Heart right ventricle (tissue), 16 donors: ENCODE measurements around the gene FBXL5. TPM values are rescaled to one million over a fixed set of nuclear protein-coding genes. Genes with fewer than 3 reads are reported as not detected.

Experiments used
- ATAC-seq, 8 donors: fragments of 200-7000 bp; cut with Tn5 transposase; one replicate each; pipeline ENCODE4 v1.9.1; 2020; ENCODE audit warnings: mild to moderate bottlenecking in 8 of 8, moderate library complexity in 8 of 8, moderate number of reproducible peaks in 1 of 8
- DNase-seq, 2 donors: peaks; one replicate each; pipeline ENCODE4 v3.0.0-alpha.2; 2020
- H3K27ac ChIP-seq, 10 donors: fragments of 200-600 bp; sonication (generic) in 2 of 10; one replicate each; pipeline versions ENCODE4 v1.5.0 to v1.8.0; 2020 to 2022; ENCODE audit warnings: mild to moderate bottlenecking in 3 of 10
- H3K27me3 ChIP-seq, 7 donors: fragments of 200-600 bp; one replicate each; pipeline ENCODE4 v1.8.0; 2021 to 2022; ENCODE audit warnings: mild to moderate bottlenecking in 2 of 7
- H3K36me3 ChIP-seq, 9 donors: fragments of 200-600 bp; sonication (generic) in 1 of 9; one replicate each; pipeline versions ENCODE4 v1.5.0 to v1.8.0; 2020 to 2022; ENCODE audit warnings: mild to moderate bottlenecking in 2 of 9
- H3K4me1 ChIP-seq, 9 donors: fragments of 200-600 bp; sonication (generic) in 1 of 9; one replicate each; pipeline versions ENCODE4 v1.5.0 to v1.8.0; 2020 to 2022; ENCODE audit warnings: mild to moderate bottlenecking in 4 of 9
- H3K4me3 ChIP-seq, 10 donors: fragments of 200-600 bp; sonication (generic) in 2 of 10; one replicate each; pipeline versions ENCODE4 v1.5.0 to v1.8.0; 2020 to 2022; ENCODE audit warnings: mild to moderate bottlenecking in 7 of 10, moderate library complexity in 2 of 10
- H3K9me3 ChIP-seq, 11 donors: fragments of 200-600 bp in 10 of 11; sonication (generic) in 2 of 11; one replicate each; pipeline versions ENCODE4 v1.5.0 to v1.8.0; 2013 to 2022; ENCODE audit warnings: mild to moderate bottlenecking in 2 of 11, control low read depth in 1 of 11, moderate library complexity in 1 of 11
- CTCF ChIP-seq, 9 donors: fragments of 200-600 bp; sonication (generic) in 2 of 9; IDR thresholded peaks; one replicate each; pipeline versions ENCODE4 v1.5.0 to v1.8.0; 2021 to 2022; ENCODE audit warnings: antibody characterized with exemption in 9 of 9, mild to moderate bottlenecking in 5 of 9, moderate library complexity in 1 of 9
- WGBS, 2 donors: extraction: QIAGEN DNeasy Blood & Tissue Kit; methylation state at CpG; one replicate each; pipeline ENCODE4 v1.1.7; 2013; ENCODE audit warnings: inconsistent platforms in 1 of 2; 5-methylcytosine and 5-hydroxymethylcytosine counted together
- intact Hi-C, 10 donors: fragments of 100-400 bp; cut with DNase I; formaldehyde crosslinking; loops; one replicate each; pipeline versions ENCODE4 v1.11.1 to v1.14.2; 2022
- polyA plus RNA-seq, 2 donors: library from polyadenylated mRNA; stranded (reverse); fragments of 200-250 nt; gene quantifications; one replicate each; pipeline ENCODE4 v1.2.3, GENCODE V29; 2013
- total RNA-seq, 10 donors: library from RNA; stranded (reverse); fragmentation: NEBNext Ultra II Directional in 3 of 10; extraction: Animal tissue kit (Norgen Biotek cat#: 25700) in 3 of 10; gene quantifications; one replicate each; pipeline versions ENCODE4 v1.2.1 to v1.2.4, GENCODE V29; 2021 to 2023
- donor health status: Arrhythmogenic right ventricular cardiomyopathy.
- donor health status: ischemic (EF 13 %, LVEDD 7.1; RV severe dilation, severe dysfunction).
- donor health status: healthy with polysubstance abuse.
- donor health status: DM: no; HTN: yes; CAD: no.
- donor health status: DM: no; HTN: no; CAD: no.
- donor health status: ischemic (EF 25% LVEDD 6.9; RV normal size, moderate dysfunction).
- donor health status: ischemic (EF 25% LVEDD 5.7; RV mildly dilated, moderate dysfunction).
- donor health status: healthy.
- donor health status: DM: yes; HTN: yes; CAD: no.
- donor health status: Ischemic cardiomyopathy.
- donor health status: ischemic (EF 35%, LVEDD 5.7; RV mildly dilated, moderate dysfunction).
- donor health status: nonischemic (EF 11% LVEDD 7.7; RV severe dilation, severe dysfunction).
- donor health status: DM: yes; HTN: yes; CAD: no.
- donor health status: PGD.
- donor health status: ischemic (EF 29% LVEDD 5.4; RV normal size, mild dysfunction).
- donor health status: nonischemic (EF 23%, LVEDD 6.1; RV moderate dilation, normal function).

FBXL5 gene
- total and polyA plus RNA-seq, 12 donors: 32.8 to 102 (median 74.1) TPM

- Histone ChIP-seq H3K27me3 (no peaks in the 10 kb centered on the region), H3K9me3 (no peaks in the 10 kb centered on the region), H3K27ac (peak overlapping the region in 8 of 10 donors; percentile 99 to 100 (median 99)), H3K4me3 (peak overlapping the region in 9 of 10 donors; percentile 64 to 85 (median 72)), H3K4me1 (peaks cover 4 to 87% (median 68%) of the 10 kb centered on the region in 9 donors), H3K36me3 (no peaks in the 10 kb centered on the region)
- TF ChIP-seq CTCF (IDR thresholded peaks at IDR 0.05): no peak
- intact Hi-C loops: loop anchor here in 6 of 10 donors (5.0 to 10.0 kb wide), 7 partner anchors 171 to 648 kb away; partner anchors contain the start of gene CPEB2 (in 1 of the 6)
- DNase-seq: no peak
- ATAC-seq: no peak
- 36 to 39% methylated on average over 4 of the region's 4 CpGs for WGBS, 2 donors
Measured at GRCh38 chr4:15652841-15653240, 2.3 kb downstream of the FBXL5 start.

GRCh38 chr4:15652191-15652590 lies 3.0 kb downstream of the FBXL5 start:
- DNase-seq: no peak
- Histone ChIP-seq H3K4me1 (peaks cover 4 to 87% (median 72%) of the 10 kb centered on the region in 9 donors), H3K36me3 (no peaks in the 10 kb centered on the region), H3K4me3 (peak overlapping the region in 7 of 10 donors; percentile 3 to 85 (median 72)), H3K9me3 (no peaks in the 10 kb centered on the region), H3K27ac (peak overlapping the region in 9 of 10 donors; percentile 6 to 100 (median 99)), H3K27me3 (no peaks in the 10 kb centered on the region)
- no peak for TF ChIP-seq CTCF (IDR thresholded peaks at IDR 0.05)
- intact Hi-C loops: loop anchor here in 6 of 10 donors (5.0 to 10.0 kb wide), 7 partner anchors 170 to 647 kb away; partner anchors contain the start of gene CPEB2 (in 1 of the 6)
- 77 to 84% methylated on average over 1 of the region's 1 CpG for WGBS, 2 donors
- no peak for ATAC-seq

- no peak for TF ChIP-seq CTCF (IDR thresholded peaks at IDR 0.05)
- Histone ChIP-seq H3K27me3 (no peaks in the 10 kb centered on the region), H3K9me3 (no peaks in the 10 kb centered on the region), H3K4me1 (peaks cover 4 to 85% (median 72%) of the 10 kb centered on the region in 9 donors), H3K36me3 (no peaks in the 10 kb centered on the region), H3K4me3 (peak overlapping the region in 6 of 10 donors; percentile 3 to 73 (median 72)), H3K27ac (peak overlapping the region in 7 of 10 donors; percentile 99 to 100 (median 99))
- 24 to 25% methylated on average over 2 of the region's 2 CpGs for WGBS, 2 donors
- no peak for DNase-seq
- intact Hi-C loops: loop anchor here in 6 of 10 donors (5.0 to 10.0 kb wide), 7 partner anchors 169 to 647 kb away; partner anchors contain the start of gene CPEB2 (in 1 of the 6)
- no peak for ATAC-seq
Measured at GRCh38 chr4:15651676-15652075, 3.5 kb downstream of the FBXL5 start.

- ATAC-seq (peak in 7 of 8 donors; percentile 40 to 73 (median 64)), DNase-seq (peak in 1 of 2 donors; percentile 51)
- no peaks in the 10 kb centered on the region for H3K27me3 ChIP-seq
- TF ChIP-seq CTCF (IDR thresholded peaks at IDR 0.05): peak; percentile 26 to 79 (median 64)
- no peak overlapping the region for H3K4me3 ChIP-seq
- 31 to 47% methylated on average over 5 of the region's 5 CpGs for WGBS, 2 donors
- H3K9me3 ChIP-seq: no peaks in the 10 kb centered on the region
- H3K27ac ChIP-seq: peak overlapping the region in 5 of 10 donors; percentile 0 to 100 (median 14)
- H3K36me3 ChIP-seq: no peaks in the 10 kb centered on the region
- intact Hi-C loops: loop anchor here in 8 of 10 donors (5.0 to 10.0 kb wide), 8 partner anchors 155 to 645 kb away; partner anchors contain the start of gene CPEB2 (in 1 of the 8)
- H3K4me1 ChIP-seq: peaks cover 4 to 88% (median 75%) of the 10 kb centered on the region in 9 donors
Measured at GRCh38 chr4:15649914-15650545, 5.1 kb downstream of the FBXL5 start.
